Upper lobe of left lung (tissue), 4 donors: ENCODE measurements around the gene MMP23B.

ENCODE experiments used
- EP300 ChIP-seq, 4 donors: sonication (generic); formaldehyde crosslinking; IDR thresholded peaks; one replicate each; pipeline ENCODE4 v1.5.1; 2017; ENCODE audit warnings: antibody characterized with exemption in 4 of 4, control low read depth in 2 of 4
- POLR2A ChIP-seq, 4 donors: fragments of 450-650 bp; IDR thresholded peaks; one replicate each; pipeline ENCODE4 v1.5.1; 2016 to 2017; ENCODE audit warnings: antibody characterized with exemption in 4 of 4, mild to moderate bottlenecking in 2 of 4
- TF ChIP-seq, protein P1 (sequence below), 6 experiments: fragments of 450-650 bp in 4 of 6; fragments of 200-600 bp in 2 of 6; sonication (generic) in 2 of 6; IDR thresholded peaks; one replicate each; pipeline ENCODE4 v1.5.1; 2016 to 2019; ENCODE audit warnings: antibody characterized with exemption in 6 of 6

DNA sequence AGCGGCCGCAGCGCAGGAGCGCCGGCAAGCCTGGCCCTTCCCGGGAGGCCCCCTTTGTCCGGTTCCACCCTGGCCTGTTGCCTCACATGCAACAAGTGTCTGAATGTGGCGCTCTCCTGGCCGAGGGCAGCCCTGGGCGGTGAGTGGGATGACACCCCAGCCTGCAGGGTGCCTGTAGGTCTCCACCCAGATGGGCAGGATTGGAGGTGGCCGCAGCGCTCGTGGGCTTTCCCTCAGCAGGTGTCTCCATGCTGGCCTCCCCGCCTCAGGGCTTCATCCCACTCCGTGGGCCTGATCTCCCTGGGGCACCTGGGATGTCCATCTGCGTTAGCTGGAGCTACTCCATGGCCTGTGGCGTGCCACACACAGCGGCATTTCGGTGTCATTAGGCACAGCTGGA, 15.1 kb upstream of the MMP23B start:
- TF ChIP-seq, protein P1, sequence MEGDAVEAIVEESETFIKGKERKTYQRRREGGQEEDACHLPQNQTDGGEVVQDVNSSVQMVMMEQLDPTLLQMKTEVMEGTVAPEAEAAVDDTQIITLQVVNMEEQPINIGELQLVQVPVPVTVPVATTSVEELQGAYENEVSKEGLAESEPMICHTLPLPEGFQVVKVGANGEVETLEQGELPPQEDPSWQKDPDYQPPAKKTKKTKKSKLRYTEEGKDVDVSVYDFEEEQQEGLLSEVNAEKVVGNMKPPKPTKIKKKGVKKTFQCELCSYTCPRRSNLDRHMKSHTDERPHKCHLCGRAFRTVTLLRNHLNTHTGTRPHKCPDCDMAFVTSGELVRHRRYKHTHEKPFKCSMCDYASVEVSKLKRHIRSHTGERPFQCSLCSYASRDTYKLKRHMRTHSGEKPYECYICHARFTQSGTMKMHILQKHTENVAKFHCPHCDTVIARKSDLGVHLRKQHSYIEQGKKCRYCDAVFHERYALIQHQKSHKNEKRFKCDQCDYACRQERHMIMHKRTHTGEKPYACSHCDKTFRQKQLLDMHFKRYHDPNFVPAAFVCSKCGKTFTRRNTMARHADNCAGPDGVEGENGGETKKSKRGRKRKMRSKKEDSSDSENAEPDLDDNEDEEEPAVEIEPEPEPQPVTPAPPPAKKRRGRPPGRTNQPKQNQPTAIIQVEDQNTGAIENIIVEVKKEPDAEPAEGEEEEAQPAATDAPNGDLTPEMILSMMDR (IDR thresholded peaks at IDR 0.05), result no peak
- no peak for TF ChIP-seq POLR2A (IDR thresholded peaks at IDR 0.05)
- no peak for TF ChIP-seq EP300 (IDR thresholded peaks at IDR 0.05)
